Measurements from ENCODE around the gene RANGAP1. TPM values are rescaled to one million over a fixed set of nuclear protein-coding genes. Genes with fewer than 3 reads are reported as not detected.

RANGAP1 gene
- polyA plus RNA-seq, 1 donor (not counting 4 experiments of a cell fraction or from before 2014, with no cell fraction given) = 85.9 TPM

- no peak for TF ChIP-seq EZH2 (IDR thresholded peaks at IDR 0.05; ENCODE audit: low read length)
- TF ChIP-seq, protein P1, sequence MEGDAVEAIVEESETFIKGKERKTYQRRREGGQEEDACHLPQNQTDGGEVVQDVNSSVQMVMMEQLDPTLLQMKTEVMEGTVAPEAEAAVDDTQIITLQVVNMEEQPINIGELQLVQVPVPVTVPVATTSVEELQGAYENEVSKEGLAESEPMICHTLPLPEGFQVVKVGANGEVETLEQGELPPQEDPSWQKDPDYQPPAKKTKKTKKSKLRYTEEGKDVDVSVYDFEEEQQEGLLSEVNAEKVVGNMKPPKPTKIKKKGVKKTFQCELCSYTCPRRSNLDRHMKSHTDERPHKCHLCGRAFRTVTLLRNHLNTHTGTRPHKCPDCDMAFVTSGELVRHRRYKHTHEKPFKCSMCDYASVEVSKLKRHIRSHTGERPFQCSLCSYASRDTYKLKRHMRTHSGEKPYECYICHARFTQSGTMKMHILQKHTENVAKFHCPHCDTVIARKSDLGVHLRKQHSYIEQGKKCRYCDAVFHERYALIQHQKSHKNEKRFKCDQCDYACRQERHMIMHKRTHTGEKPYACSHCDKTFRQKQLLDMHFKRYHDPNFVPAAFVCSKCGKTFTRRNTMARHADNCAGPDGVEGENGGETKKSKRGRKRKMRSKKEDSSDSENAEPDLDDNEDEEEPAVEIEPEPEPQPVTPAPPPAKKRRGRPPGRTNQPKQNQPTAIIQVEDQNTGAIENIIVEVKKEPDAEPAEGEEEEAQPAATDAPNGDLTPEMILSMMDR (optimal IDR thresholded peaks at IDR 0.05 in 1 of 3, IDR thresholded peaks at IDR 0.05 in 1 of 3, conservative IDR thresholded peaks at IDR 0.05 in 1 of 3; ENCODE audit: extremely low read depth in 1 of 3, insufficient read depth in 2 of 3, low read length in 3 of 3) = no peak
- Histone ChIP-seq H3K9ac (ENCODE audit: control insufficient read depth, extremely low read depth, insufficient read depth, low read length) (no peak overlapping the region), H3K27me3 (ENCODE audit: control insufficient read depth, extremely low read depth, insufficient read depth, low read length) (no peaks in the 10 kb centered on the region), H3K4me2 (ENCODE audit: control insufficient read depth, extremely low read depth, insufficient read depth, low read depth, low read length) (no peak overlapping the region), H3K79me2 (ENCODE audit: control insufficient read depth, insufficient read depth, low read length) (no peaks in the 10 kb centered on the region), H3K9me1 (ENCODE audit: control insufficient read depth, extremely low read depth, insufficient read depth, low read length) (no peaks in the 10 kb centered on the region), H3K9me3 (ENCODE audit: control insufficient read depth, low read depth, low read length) (no peaks in the 10 kb centered on the region), H3K4me1 (ENCODE audit: control insufficient read depth, extremely low read depth, insufficient read depth, low read length) (no peaks in the 10 kb centered on the region), H4K20me1 (ENCODE audit: control insufficient read depth, extremely low read depth, insufficient read depth, low read length) (no peaks in the 10 kb centered on the region), H3K4me3 (ENCODE audit: control insufficient read depth in 2 of 3, extremely low read depth in 1 of 3, insufficient read depth in 2 of 3, low read depth in 1 of 3, low read length in 3 of 3) (no peak overlapping the region), H3K27ac (ENCODE audit: control insufficient read depth, insufficient read depth, low read length) (no peak overlapping the region), H3K36me3 (ENCODE audit: control insufficient read depth in 2 of 2, extremely low read depth in 1 of 2, insufficient read depth in 2 of 2, low read length in 2 of 2) (peaks cover 34 to 40% of the 10 kb centered on the region in 2 experiments), H2AFZ (ENCODE audit: control insufficient read depth, low read length) (no peak overlapping the region)
- dilution Hi-C loops (cut with MboI; ENCODE audit: extremely low pct_ligation_motif_present, low sequenced_read_pairs) = no loop called here
- FAIRE-seq (no peak), DNase-seq (ENCODE audit: low read depth, low spot score) (no peak)
Measured at GRCh38 chr22:41333806-41334205, 47.8 kb upstream of the RANGAP1 start.

DNA sequence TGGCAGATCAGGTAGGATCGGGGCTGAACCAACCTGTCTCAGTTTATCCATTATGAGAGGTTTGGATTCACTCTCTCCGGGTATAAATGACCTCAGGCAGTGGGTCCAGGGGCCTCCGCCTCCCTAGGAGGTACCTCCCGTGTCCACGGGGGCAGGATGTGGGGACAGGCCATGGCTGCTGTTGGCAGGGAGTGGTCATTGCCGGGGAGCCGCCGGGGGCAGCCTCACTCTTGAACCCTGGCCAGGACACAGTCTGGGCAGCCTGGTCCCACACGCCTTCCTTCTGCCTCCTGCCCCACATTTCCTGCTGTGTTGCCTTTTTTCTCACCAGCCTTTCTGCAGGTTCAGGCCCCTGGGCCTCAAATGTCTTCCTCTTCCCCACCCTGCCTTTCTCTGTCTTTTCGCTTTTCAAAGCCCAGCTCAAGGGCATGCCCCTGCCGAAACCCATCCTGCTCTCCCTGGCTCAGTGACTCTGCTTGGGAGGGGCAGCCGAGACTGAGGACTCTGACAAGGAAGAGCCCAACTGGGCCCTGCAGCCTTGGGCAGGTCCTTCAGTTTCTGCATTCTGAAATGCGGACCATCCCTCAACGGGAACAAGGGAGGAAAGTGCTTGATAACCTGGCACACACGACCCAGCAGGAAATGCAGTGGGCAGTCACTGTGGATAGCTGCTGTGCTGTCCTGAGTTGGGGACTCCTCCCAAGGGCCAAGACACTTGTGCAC lies 46.4 kb upstream of the RANGAP1 start:
- no peaks in the 10 kb centered on the region for H3K4me1 ChIP-seq (ENCODE audit: control insufficient read depth, extremely low read depth, insufficient read depth, low read length)
- H3K27me3 ChIP-seq (ENCODE audit: control insufficient read depth, extremely low read depth, insufficient read depth, low read length) = no peaks in the 10 kb centered on the region
- H3K9ac ChIP-seq (ENCODE audit: control insufficient read depth, extremely low read depth, insufficient read depth, low read length) = no peak overlapping the region
- no peak overlapping the region for H3K4me3 ChIP-seq (ENCODE audit: control insufficient read depth in 2 of 3, extremely low read depth in 1 of 3, insufficient read depth in 2 of 3, low read depth in 1 of 3, low read length in 3 of 3)
- no peaks in the 10 kb centered on the region for H4K20me1 ChIP-seq (ENCODE audit: control insufficient read depth, extremely low read depth, insufficient read depth, low read length)
- DNase-seq (ENCODE audit: low read depth, low spot score) (no peak), FAIRE-seq (no peak)
- dilution Hi-C loops (cut with MboI; ENCODE audit: extremely low pct_ligation_motif_present, low sequenced_read_pairs) = no loop called here
- no peaks in the 10 kb centered on the region for H3K9me3 ChIP-seq (ENCODE audit: control insufficient read depth, low read depth, low read length)
- H3K79me2 ChIP-seq (ENCODE audit: control insufficient read depth, insufficient read depth, low read length) = no peaks in the 10 kb centered on the region
- TF ChIP-seq, protein P1 (optimal IDR thresholded peaks at IDR 0.05 in 1 of 3, IDR thresholded peaks at IDR 0.05 in 1 of 3, conservative IDR thresholded peaks at IDR 0.05 in 1 of 3; ENCODE audit: extremely low read depth in 1 of 3, insufficient read depth in 2 of 3, low read length in 3 of 3) = no peak
- TF ChIP-seq EZH2 (IDR thresholded peaks at IDR 0.05; ENCODE audit: low read length) = no peak
- H3K9me1 ChIP-seq (ENCODE audit: control insufficient read depth, extremely low read depth, insufficient read depth, low read length) = no peaks in the 10 kb centered on the region
- H3K36me3 ChIP-seq (ENCODE audit: control insufficient read depth in 2 of 2, extremely low read depth in 1 of 2, insufficient read depth in 2 of 2, low read length in 2 of 2) = peaks cover 39 to 41% of the 10 kb centered on the region in 2 experiments
- no peak overlapping the region for H3K4me2 ChIP-seq (ENCODE audit: control insufficient read depth, extremely low read depth, insufficient read depth, low read depth, low read length)
- H3K27ac ChIP-seq (ENCODE audit: control insufficient read depth, insufficient read depth, low read length) = no peak overlapping the region
- H2AFZ ChIP-seq (ENCODE audit: control insufficient read depth, low read length) = no peak overlapping the region
